ENCODE measurements around the gene TSPEAR.
"Not testable (repeated sequence)": the region's sequence is repeated elsewhere in the genome, so short reads cannot be mapped to it uniquely, and the experiment has no call there.

TSPEAR gene

DNA sequence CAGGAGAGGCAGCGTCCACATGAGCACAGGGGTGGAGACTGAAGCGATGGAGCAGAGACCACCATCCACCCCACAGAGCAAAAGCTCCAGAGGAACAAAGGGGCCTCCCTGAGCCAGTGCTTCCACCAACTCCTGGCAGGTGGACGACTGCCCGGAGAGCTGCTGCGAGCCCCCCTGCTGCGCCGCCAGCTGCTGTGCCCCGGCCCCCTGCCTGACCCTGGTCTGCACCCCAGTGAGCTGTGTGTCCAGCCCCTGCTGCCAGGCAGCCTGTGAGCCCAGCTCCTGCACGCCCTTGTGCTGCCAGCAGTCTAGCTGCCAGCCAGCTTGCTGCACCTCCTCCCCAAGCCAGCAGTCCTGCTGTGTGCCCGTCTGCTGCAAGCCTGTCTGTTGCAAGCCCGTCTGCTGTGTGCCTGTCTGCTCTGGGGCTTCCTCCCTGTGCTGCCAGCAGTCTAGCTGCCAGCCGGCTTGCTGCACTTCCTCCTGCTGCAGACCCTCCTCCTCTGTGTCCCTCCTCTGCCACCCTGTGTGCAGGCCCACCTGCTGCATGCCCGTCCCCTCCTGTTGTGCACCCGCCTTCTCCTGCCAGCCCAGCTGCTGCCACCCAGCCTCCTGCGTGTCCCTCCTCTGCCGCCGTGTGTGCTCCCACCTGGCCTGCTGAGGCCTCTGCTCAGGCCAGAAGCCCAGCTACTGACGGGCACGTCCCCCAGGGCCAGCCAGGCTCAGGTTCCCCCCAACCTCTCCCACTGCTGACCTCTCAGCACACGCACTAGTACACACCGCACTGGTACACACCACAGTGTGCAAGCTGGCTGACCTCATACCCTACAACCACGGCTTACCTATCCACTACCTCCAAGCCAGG is 9.0 kb downstream of the TSPEAR start:
- DNase-seq (ENCODE audit: low read depth in 2 of 2) = no peak

GRCh38 chr21:44701541-44701940 is 9.8 kb downstream of the TSPEAR start:
- no peak for DNase-seq (ENCODE audit: low read depth in 2 of 2)

DNA sequence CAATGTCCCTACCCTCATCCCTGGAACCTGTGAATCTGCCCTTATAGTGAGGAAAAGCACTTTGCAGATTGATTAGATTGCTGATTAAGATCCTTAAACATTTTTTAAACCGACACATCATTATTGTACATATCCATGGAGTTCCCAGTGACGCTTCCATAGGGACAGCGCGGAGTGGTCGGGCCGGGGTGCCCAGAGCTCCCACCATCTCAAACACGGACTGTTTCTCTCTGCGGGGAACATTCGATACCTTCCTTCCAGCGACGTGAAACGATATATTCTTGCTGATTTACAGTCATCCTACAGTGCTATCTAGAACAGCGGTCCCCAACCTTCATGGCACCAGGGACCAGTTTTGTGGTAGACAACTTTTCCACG is 10.4 kb downstream of the TSPEAR start:
- DNase-seq (ENCODE audit: low read depth in 2 of 2) = no peak

GRCh38 chr21:44700101-44701022 is 11.0 kb downstream of the TSPEAR start:
- no peak for DNase-seq (ENCODE audit: low read depth in 2 of 2)

DNA sequence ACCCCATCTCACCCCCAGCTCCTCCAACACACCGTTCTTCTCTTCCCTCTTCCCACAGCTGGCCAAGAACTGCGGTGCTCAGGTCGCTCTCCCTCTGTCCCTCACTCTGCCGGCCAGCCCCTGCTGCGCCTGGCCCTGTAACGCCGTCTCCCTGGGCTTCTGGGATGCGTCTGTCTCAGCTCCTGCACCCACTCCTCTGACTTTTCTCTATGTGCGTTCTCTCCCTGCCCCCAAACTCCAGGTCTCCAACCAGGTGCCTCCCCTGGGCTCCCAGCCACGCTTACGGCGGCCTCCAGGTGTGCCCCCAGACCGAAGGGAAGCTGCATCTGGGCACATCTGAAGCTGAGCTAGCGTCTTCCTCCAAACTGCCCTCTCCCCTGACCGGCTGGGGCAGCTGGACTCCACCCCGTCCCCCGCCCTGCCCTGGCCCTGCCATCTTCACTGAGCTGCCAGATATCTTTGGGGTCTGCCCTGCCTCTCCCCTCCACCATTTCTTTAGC is 11.8 kb downstream of the TSPEAR start:
- no peak for DNase-seq (ENCODE audit: low read depth in 2 of 2)

GRCh38 chr21:44697811-44698734 is 13.3 kb downstream of the TSPEAR start:
- no peak for DNase-seq (ENCODE audit: low read depth in 2 of 2)

- DNase-seq (ENCODE audit: low read depth in 2 of 2) = not testable (repeated sequence)
Measured at GRCh38 chr21:44697172-44697810, 14.1 kb downstream of the TSPEAR start, which contains the start of gene KRTAP10-12. TSS of gene KRTAP10-12 (plus strand) at chr21:44697172. CDS start at chr21:44697202, 30 bp downstream.

- no peak for DNase-seq (ENCODE audit: low read depth in 2 of 2)
Measured at GRCh38 chr21:44696572-44696971, 14.8 kb downstream of the TSPEAR start.

DNA sequence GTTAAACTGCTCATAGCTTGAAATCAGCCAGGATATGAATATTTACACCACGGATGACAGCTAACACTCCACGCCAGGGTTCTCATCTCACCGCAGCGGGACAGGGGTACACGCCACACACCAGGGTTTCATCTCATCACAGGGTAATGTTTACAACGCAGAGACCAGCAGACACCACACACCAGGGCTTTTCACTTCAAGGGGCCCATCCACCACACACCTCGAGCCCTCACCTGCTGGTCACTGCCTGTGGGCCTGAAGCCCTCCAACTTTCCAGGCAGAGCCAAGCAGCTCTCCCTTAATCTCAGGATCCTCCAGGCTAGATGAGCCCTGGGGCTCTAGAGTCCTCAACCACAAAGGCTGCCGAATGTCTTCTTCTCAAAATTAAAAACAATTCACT is 15.7 kb downstream of the TSPEAR start:
- no peak for DNase-seq (ENCODE audit: low read depth in 2 of 2)

- DNase-seq (ENCODE audit: low read depth in 2 of 2) = no peak
Measured at GRCh38 chr21:44695184-44695583, 16.2 kb downstream of the TSPEAR start.

GRCh38 chr21:44694776-44695175 is 16.6 kb downstream of the TSPEAR start:
- no peak for DNase-seq (ENCODE audit: low read depth in 2 of 2)

DNA sequence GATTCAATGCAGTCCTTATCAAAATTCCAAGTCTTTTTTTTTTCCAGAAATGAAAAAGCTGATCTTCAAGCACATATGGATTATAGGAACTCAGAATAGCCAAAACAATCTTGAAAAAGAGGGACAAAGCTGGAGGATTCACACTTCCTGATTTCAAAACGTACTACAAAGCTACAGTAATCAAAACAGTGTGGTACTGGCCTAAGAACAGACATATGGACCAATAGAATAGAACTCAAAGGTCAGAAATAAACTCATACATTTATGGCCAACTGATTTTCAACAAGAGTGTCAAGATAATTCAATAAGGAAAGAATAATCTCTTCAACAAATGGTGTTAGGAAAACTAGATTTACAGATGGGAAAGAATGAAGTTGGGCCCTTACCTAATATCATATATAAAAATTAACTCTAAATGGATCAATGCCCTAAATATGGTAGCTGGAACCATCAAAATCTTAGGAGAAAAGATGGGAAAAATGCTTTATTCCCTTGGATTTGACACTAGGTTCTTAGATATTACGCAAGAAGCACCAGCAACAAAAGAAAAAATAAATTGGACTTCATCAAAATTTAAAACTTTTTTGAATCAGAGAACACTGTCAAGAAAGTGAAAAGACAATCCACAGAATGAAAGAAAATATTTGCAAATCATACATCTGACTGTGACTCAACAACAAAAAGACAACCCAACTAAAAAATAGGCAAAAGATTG is 18.4 kb downstream of the TSPEAR start:
- no peak for DNase-seq (ENCODE audit: low read depth in 2 of 2)

DNA sequence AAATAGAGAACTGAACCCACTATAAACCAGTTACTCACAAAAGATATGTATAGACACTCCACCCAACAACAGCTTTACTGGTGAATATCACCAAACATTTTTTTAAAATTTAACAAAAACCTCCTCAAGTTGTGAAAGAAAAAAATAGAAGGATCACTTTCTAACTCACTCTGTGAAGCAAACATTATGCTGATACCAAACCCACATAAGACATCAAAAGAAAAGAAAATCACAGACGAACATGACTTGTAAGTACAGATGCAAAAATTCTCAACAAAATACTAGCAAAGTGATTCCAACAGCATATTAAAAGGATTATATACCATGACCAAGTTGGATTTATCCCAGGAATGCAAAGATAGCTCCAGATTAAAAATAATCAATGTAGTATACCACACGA is 19.7 kb downstream of the TSPEAR start:
- no peak for DNase-seq (ENCODE audit: low read depth in 2 of 2)

- not testable (repeated sequence) for DNase-seq (ENCODE audit: low read depth in 2 of 2)
Measured at GRCh38 chr21:44689740-44690139, 21.6 kb downstream of the TSPEAR start.

DNA sequence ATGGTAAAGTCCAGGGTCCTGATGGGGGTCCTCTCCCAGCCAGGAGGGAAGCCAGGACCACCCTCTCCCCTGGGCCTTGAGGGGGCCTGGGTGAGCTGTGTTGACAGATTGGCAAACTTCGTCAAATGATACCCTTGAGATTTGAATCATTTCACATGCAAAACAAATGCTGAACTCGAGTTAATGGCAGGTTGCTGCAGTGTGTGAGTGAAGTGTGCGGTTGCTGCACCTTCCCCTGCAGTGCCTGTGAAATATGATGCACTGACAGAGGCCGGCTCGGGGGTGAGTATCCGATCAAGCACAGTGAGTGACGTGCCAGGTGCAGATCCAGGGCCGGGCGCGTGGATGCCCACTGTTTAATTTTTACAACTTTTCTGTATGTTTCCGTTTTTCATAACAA is 23.7 kb downstream of the TSPEAR start:
- no peak for DNase-seq (ENCODE audit: low read depth in 2 of 2)

- no peak for DNase-seq (ENCODE audit: low read depth in 2 of 2)
Measured at GRCh38 chr21:44686843-44687561, 24.4 kb downstream of the TSPEAR start.

DNA sequence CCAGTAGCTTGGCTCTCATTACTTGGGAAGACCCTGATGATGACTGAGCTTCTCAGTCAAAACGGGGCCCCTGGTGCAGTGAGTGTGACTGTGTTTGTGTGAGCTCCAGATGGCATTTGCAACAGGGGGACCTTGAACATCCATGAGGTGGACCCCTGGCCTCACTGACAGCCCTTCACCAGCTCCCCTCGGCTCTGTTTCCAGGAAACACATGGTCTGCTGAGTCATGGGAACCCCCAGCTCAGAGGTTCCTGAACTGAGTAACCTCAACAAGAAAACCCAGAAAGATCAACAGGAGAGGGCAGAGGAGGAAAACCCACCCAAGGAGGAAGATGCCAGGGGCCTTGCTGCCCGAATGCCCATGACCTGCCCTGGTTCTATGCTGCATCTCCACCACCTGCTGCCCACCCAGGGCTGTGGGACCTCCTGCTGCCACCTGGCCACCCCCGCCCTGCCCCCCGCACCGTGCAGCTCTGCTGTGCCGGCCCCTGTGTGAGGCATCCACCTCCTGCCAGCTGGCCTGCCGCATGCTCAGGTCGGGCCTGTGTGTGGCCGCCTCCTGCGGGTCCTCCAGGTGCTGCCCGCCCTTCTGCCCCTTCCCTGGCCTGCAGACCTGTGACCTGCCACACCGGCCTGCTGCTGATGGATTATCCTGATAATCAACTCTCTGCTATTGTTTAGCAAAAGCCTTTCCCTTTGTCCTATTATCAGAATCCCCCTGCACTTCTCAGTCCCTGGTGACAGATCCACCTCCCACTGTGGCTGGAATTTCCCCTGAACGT is 25.2 kb downstream of the TSPEAR start:
- no peak for DNase-seq (ENCODE audit: low read depth in 2 of 2)

DNA sequence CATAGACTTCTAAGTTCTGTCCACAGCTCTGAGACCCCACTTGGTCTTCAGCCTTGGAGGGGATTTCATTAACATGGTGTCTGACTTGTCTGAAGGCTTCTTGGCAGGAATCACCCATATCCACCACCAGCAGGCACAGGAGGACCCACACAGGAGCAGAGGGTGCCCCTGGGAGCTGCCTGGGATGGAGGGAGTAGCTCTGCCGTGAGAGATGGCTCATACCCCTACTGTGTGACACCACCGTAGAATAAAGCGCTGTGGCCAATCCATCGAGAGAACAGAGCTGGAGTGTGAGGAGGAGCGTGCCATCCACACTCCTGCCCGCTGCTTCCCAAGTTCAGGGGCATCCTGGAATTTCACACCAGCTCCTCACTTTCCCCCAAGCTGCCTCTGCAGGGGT is 26.3 kb downstream of the TSPEAR start:
- DNase-seq (ENCODE audit: low read depth in 2 of 2) = not testable (repeated sequence)

DNA sequence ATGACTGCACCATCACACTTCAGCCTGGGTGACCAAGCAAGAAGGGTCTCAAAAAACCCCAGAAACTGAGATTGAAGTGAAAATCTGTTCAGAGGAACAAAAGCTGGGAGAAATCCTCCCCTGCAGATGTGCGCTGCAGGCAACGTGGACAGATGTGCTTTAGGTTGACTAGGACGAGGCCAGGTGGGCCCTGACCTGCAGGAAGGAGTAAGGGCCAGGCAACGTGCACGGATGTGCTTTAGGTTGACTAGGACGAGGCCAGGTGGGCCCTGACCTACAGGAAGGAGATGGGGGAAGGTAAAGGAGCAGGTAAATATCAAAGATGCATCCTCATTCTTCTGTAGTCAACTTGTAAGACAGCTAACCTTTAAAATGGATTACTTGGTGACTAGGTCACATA is 26.9 kb downstream of the TSPEAR start:
- no peak for DNase-seq (ENCODE audit: low read depth in 2 of 2)

Data from stimulated activated CD4-positive, alpha-beta T cell treated with anti-CD3 and anti-CD28 coated beads, Interleukin-4, amount 100 ng/mL, for 48 hours (primary cell).